Testis (tissue), 2 donors: ENCODE measurements around the gene PDIA4.

Experiments
- CTCF ChIP-seq, 3 experiments: fragments of 450-650 bp in 2 of 3; fragments of 200-600 bp in 1 of 3; sonication (generic) in 1 of 3; IDR thresholded peaks; one replicate each; pipeline ENCODE4 v1.5.1; 2016 to 2019; ENCODE audit warnings: antibody characterized with exemption in 3 of 3, mild to moderate bottlenecking in 2 of 3, moderate library complexity in 1 of 3
- POLR2A ChIP-seq: fragments of 450-650 bp; IDR thresholded peaks from one replicate; pipeline ENCODE4 v1.6.1; 2017; ENCODE audit warnings: antibody characterized with exemption, mild to moderate bottlenecking, moderate library complexity

- TF ChIP-seq CTCF (IDR thresholded peaks at IDR 0.05): no peak
- no peak for TF ChIP-seq POLR2A
Measured at GRCh38 chr7:149041350-149041749, 13.0 kb upstream of the PDIA4 start.
